GM18519 (cell line): ENCODE data around the gene NXN.
"Not testable (repeated sequence)": the region's sequence is repeated elsewhere in the genome, so short reads cannot be mapped to it uniquely, and the experiment has no call there.

Source experiments
- ATAC-seq: cut with Tn5 transposase; IDR thresholded peaks from one replicate; pipeline ENCODE4 v1.9.1; 2021; ENCODE audit warnings: mild to moderate bottlenecking, moderate library complexity; ENCODE audit not compliant: unreplicated experiment, low FRiP score

NXN gene

GRCh38 chr17:981292-981658, 1.7 kb upstream of the NXN start:
- ATAC-seq: no peak

GRCh38 chr17:980406-981291, 1.1 kb upstream of the NXN start:
- no peak for ATAC-seq

- ATAC-seq: no peak
Measured at GRCh38 chr17:979212-979538, 401 bp downstream of the NXN start.

GRCh38 chr17:978103-979093, 1.2 kb downstream of the NXN start:
- no peak for ATAC-seq

- no peak for ATAC-seq
Measured at GRCh38 chr17:977166-977565, 2.4 kb downstream of the NXN start.

GRCh38 chr17:976312-976711, 3.3 kb downstream of the NXN start:
- ATAC-seq: no peak

- no peak for ATAC-seq
Measured at GRCh38 chr17:975371-975915, 4.1 kb downstream of the NXN start.

GRCh38 chr17:974778-975177, 4.8 kb downstream of the NXN start:
- not testable (repeated sequence) for ATAC-seq

- no peak for ATAC-seq
Measured at GRCh38 chr17:973053-973452, 6.5 kb downstream of the NXN start.

GRCh38 chr17:971861-972260, 7.7 kb downstream of the NXN start:
- not testable (repeated sequence) for ATAC-seq

- no peak for ATAC-seq
Measured at GRCh38 chr17:970364-970763, 9.2 kb downstream of the NXN start.

GRCh38 chr17:969811-970355, 9.7 kb downstream of the NXN start:
- no peak for ATAC-seq

GRCh38 chr17:968812-969730, 10.5 kb downstream of the NXN start:
- ATAC-seq: no peak

- ATAC-seq: no peak
Measured at GRCh38 chr17:967122-967521, 12.5 kb downstream of the NXN start.

GRCh38 chr17:965311-965989, 14.1 kb downstream of the NXN start:
- no peak for ATAC-seq

GRCh38 chr17:964876-965275, 14.7 kb downstream of the NXN start:
- no peak for ATAC-seq

GRCh38 chr17:962670-963069, 16.9 kb downstream of the NXN start:
- no peak for ATAC-seq

GRCh38 chr17:962166-962565, 17.4 kb downstream of the NXN start:
- ATAC-seq: no peak

GRCh38 chr17:958712-959451, 20.7 kb downstream of the NXN start:
- no peak for ATAC-seq
